Measurements from ENCODE around the gene ERICH6. TPM values are rescaled to one million over a fixed set of nuclear protein-coding genes. Genes with fewer than 3 reads are reported as not detected.

Gene ERICH6
- total RNA-seq, 1 experiment from 2014 or later = 0.28 TPM

- no peak overlapping the region for H3K4me3 ChIP-seq (ENCODE audit: low read depth in 2 of 2, low read length in 2 of 2)
- ChIA-PET CTCF (interaction anchor here (0.6 kb wide), 1 partner anchor 17 kb away, joined by 3 read pairs; no protein-coding TSS in a partner anchor), POLR2A (interaction anchor here (0.7 kb wide), 2 partner anchors 9 to 313 kb away, joined by 3 to 4 read pairs; no protein-coding TSS in a partner anchor)
- no peaks in the 10 kb centered on the region for H3K36me3 ChIP-seq (ENCODE audit: control insufficient read depth, insufficient read depth, low read length)
- DNase-seq (ENCODE audit: low read depth, low spot score) (no peak), ATAC-seq (no peak)
- intact Hi-C loops (cut with micrococcal nuclease; ENCODE audit: unreplicated experiment) (loop anchor here (10.0 kb wide), 1 partner anchor 61 kb away; no protein-coding TSS in a partner anchor), in situ Hi-C loops (cut with HindIII; ENCODE audit: low pct_unique_long_range_greater_than_20kb, low sequenced_read_pairs) (no loop called here)
- H3K4me1 ChIP-seq (ENCODE audit: control insufficient read depth, insufficient read depth, low read length) = peaks cover 12% of the 10 kb centered on the region; the same call in 1 of the 2 replicates
- no TSS peak for BruUV-seq (replicated peaks)
- H3K27me3 ChIP-seq (ENCODE audit: control insufficient read depth, insufficient read depth, low read length) = no peaks in the 10 kb centered on the region
- no peak overlapping the region for H3K27ac ChIP-seq (ENCODE audit: low read length)
- no peak for TF ChIP-seq SIN3A (IDR thresholded peaks at IDR 0.05; ENCODE audit: borderline replicate concordance, insufficient read depth, low read depth, low read length)
- TF ChIP-seq POLR2AphosphoS5 (IDR thresholded peaks at IDR 0.05; ENCODE audit: low read depth, low read length) = no peak
- no peak for TF ChIP-seq TCF7L2 (IDR thresholded peaks at IDR 0.05; ENCODE audit: low read depth, low read length)
- TF ChIP-seq REST (IDR thresholded peaks at IDR 0.05; ENCODE audit: insufficient read depth in 1 of 2, low read depth in 2 of 2, low read length in 1 of 2) = no peak
- TF ChIP-seq CTCF (IDR thresholded peaks at IDR 0.05) = no peak
- no peaks in the 10 kb centered on the region for H3K9me3 ChIP-seq (ENCODE audit: control insufficient read depth, insufficient read depth, low read depth, low read length)
Observed at GRCh38 chr3:150745832-150746231, 42.1 kb upstream of the ERICH6 start.

- H3K27me3 ChIP-seq (ENCODE audit: control insufficient read depth, insufficient read depth, low read length) = no peaks in the 10 kb centered on the region
- ChIA-PET CTCF (no interaction called here), POLR2A (no interaction called here)
- H3K9me3 ChIP-seq (ENCODE audit: control insufficient read depth, insufficient read depth, low read depth, low read length) = no peaks in the 10 kb centered on the region
- H3K27ac ChIP-seq (ENCODE audit: low read length) = no peak overlapping the region
- no peak for DNase-seq (ENCODE audit: low read depth, low spot score)
- intact Hi-C loops (cut with micrococcal nuclease; ENCODE audit: unreplicated experiment) (loop anchor here (10.0 kb wide), 1 partner anchor 60 kb away; no protein-coding TSS in a partner anchor), in situ Hi-C loops (cut with HindIII; ENCODE audit: low pct_unique_long_range_greater_than_20kb, low sequenced_read_pairs) (no loop called here)
- H3K36me3 ChIP-seq (ENCODE audit: control insufficient read depth, insufficient read depth, low read length) = no peaks in the 10 kb centered on the region
- TF ChIP-seq SIN3A (IDR thresholded peaks at IDR 0.05; ENCODE audit: borderline replicate concordance, insufficient read depth, low read depth, low read length) = no peak
- no peak for TF ChIP-seq TCF7L2 (IDR thresholded peaks at IDR 0.05; ENCODE audit: low read depth, low read length)
- TF ChIP-seq CTCF (IDR thresholded peaks at IDR 0.05) = no peak
- TF ChIP-seq REST (IDR thresholded peaks at IDR 0.05; ENCODE audit: insufficient read depth in 1 of 2, low read depth in 2 of 2, low read length in 1 of 2) = no peak
- TF ChIP-seq POLR2AphosphoS5 (IDR thresholded peaks at IDR 0.05; ENCODE audit: low read depth, low read length) = no peak
- peaks cover 12% of the 10 kb centered on the region; the same call in 1 of the 2 replicates for H3K4me1 ChIP-seq (ENCODE audit: control insufficient read depth, insufficient read depth, low read length)
- no peak overlapping the region for H3K4me3 ChIP-seq (ENCODE audit: low read depth in 2 of 2, low read length in 2 of 2)
- no TSS peak for BruUV-seq (replicated peaks)
- ATAC-seq = no peak
Observed at GRCh38 chr3:150744919-150745211, 41.1 kb upstream of the ERICH6 start.
